ENCODE results near the gene ABCC3. TPM values are rescaled to one million over a fixed set of nuclear protein-coding genes. Genes with fewer than 3 reads are reported as not detected.

The ABCC3 gene
- total RNA-seq, 3 donors from 2014 or later = 166 to 453 (median 211) TPM

DNA sequence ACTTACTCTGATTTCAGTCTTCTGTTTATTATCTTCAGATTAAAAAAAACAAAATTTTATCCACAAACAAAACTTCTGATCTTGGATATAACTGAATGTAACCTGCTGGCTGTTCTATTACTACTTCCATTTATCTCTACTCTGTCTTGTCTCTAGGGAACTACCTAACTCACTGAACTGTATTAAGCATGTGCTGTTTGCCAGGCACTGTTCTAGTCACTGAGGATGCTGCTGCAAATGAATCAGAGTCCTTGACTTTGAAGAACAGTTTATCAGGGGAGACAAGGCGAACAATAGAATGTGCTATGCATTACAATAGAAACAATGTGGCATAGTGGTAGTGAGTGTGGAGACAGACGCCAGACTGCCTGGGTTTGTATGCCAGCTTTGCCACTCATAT is 75.3 kb downstream of the ABCC3 start:
- DNase-seq (no peak), ATAC-seq (no peak)
- intact Hi-C loops (cut with DNase I, micrococcal nuclease) = no loop called here
- no peaks in the 10 kb centered on the region for H3K9me3 ChIP-seq
- TF ChIP-seq CTCF (IDR thresholded peaks at IDR 0.05) = no peak
- peaks cover 23% of the 10 kb centered on the region for H3K4me1 ChIP-seq (ENCODE audit: low read depth)
- H3K36me3 ChIP-seq (ENCODE audit: low read depth) = no peaks in the 10 kb centered on the region
- no peak overlapping the region for H3K4me3 ChIP-seq

DNA sequence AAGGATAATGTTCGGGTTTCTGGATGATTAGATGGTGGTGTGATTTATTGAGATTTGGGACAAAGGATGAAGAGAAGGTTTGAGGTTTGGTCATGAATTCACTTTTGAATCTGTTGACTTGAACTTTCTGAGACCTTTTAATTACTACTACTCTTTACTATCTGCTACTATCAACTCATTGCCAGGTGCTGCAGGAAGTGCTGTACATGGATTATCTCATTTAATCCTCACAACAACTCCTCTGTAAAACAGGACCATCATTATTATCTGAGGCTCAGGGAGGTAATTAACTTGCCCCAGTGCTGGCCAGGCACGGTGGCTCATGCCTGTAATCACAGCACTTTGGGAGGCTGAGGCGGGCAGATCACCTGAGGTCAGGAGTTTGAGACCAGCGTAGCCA is 76.0 kb downstream of the ABCC3 start:
- H3K9me3 ChIP-seq = no peaks in the 10 kb centered on the region
- intact Hi-C loops (cut with DNase I, micrococcal nuclease) = no loop called here
- no peak overlapping the region for H3K4me3 ChIP-seq
- H3K4me1 ChIP-seq (ENCODE audit: low read depth) = peaks cover 19% of the 10 kb centered on the region
- TF ChIP-seq CTCF (IDR thresholded peaks at IDR 0.05) = no peak
- ATAC-seq = no peak
- H3K36me3 ChIP-seq (ENCODE audit: low read depth) = no peaks in the 10 kb centered on the region
- no peak for DNase-seq

DNA sequence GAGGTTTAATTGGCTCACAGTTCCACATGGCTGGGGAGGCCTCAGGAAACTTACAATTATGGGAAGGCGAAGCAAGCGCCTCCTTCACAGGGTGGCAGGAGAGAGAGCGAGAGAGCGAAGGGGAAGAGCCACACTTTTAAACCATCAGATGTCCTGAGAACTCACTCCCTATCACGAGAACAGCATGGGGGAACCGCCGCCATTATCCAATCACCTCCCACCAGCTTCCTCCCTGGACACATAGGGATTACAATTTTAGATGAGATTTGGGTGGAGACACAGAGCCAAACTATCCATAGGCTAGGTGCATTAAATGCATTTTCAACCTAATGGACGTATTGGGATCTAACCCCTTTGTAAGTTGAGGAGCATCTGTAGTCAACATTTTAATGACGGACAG is 78.0 kb downstream of the ABCC3 start:
- no peak for DNase-seq
- intact Hi-C loops (cut with DNase I, micrococcal nuclease) = no loop called here
- H3K36me3 ChIP-seq (ENCODE audit: low read depth) = no peaks in the 10 kb centered on the region
- no peaks in the 10 kb centered on the region for H3K9me3 ChIP-seq
- no peak overlapping the region for H3K4me3 ChIP-seq
- no peak for ATAC-seq
- peaks cover 12% of the 10 kb centered on the region for H3K4me1 ChIP-seq (ENCODE audit: low read depth)
- no peak for TF ChIP-seq CTCF (IDR thresholded peaks at IDR 0.05)

DNA sequence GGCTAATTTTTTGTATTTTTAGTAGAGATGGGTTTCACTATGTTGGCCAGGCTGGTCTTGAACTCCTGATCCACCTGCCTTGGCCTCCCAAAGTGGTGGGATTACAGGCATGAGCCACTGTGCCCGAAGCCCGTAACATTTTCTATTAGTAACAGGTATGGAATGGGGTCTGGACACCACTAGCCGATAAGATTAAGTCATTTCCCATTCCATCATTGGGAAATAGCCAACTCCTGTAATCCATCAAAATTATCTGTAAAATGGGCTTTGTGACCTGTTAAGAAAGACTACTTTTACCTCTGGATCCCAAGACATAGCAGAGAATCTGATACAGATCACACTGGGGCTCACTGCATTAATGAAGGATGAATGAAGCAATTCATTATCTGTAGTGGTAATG is 80.8 kb downstream of the ABCC3 start:
- intact Hi-C loops (cut with DNase I, micrococcal nuclease) = no loop called here
- no peak for ATAC-seq
- no peaks in the 10 kb centered on the region for H3K4me1 ChIP-seq (ENCODE audit: low read depth)
- no peak overlapping the region for H3K4me3 ChIP-seq
- TF ChIP-seq CTCF (IDR thresholded peaks at IDR 0.05) = no peak
- no peaks in the 10 kb centered on the region for H3K9me3 ChIP-seq
- DNase-seq = no peak
- H3K36me3 ChIP-seq (ENCODE audit: low read depth) = no peaks in the 10 kb centered on the region

DNA sequence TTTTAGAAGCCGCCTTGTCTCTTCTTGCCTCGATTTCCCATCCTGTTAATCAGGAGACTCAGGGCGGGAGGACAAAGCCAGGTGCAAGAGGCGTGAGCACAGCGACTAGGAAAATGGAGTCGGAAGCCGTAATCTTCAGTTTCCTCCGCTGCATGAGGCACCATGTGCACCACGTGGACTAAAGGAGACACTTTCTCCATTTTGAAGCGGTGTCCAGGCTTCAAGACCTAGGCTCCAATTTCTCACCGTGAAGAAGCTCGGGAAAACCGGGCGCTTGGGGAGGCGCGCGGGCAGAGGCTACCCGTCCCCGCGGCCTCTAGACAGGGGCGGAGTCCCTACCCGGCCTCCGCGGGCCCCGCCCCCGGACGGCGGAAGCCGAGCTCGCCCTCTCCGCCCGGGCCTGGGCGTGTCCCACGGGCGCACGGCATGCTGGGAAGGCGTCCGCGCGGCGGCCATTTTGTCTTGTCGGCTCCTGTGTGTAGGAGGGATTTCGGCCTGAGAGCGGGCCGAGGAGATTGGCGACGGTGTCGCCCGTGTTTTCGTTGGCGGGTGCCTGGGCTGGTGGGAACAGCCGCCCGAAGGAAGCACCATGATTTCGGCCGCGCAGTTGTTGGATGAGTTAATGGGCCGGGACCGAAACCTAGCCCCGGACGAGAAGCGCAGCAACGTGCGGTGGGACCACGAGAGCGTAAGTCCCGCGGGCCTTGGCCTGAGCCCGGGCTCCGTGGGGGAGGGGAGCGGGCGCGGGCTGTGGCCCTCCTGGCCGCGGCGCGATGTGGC is 84.7 kb downstream of the ABCC3 start, which contains the start of gene LUC7L3:
Gene LUC7L3 (plus strand): TSS at position 460 of the 780 bp plus-strand sequence. CDS start 130 bp downstream, at position 590.
- intact Hi-C loops (cut with DNase I, micrococcal nuclease) = no loop called here
- H3K4me1 ChIP-seq (ENCODE audit: low read depth) = peaks cover 29% of the 10 kb centered on the region

More for the DNA sequence above, 84.7 kb downstream of the ABCC3 start, which contains the start of gene LUC7L3:
- Histone ChIP-seq H3K9me3 (no peaks in the 10 kb centered on the region), H3K36me3 (ENCODE audit: low read depth) (no peaks in the 10 kb centered on the region), H3K4me3 (peak within 1 kb of the TSS; percentile 88)
- ATAC-seq (peak; percentile 98), DNase-seq (peak; percentile 95 to 97 (median 96))
- no peak for TF ChIP-seq CTCF (IDR thresholded peaks at IDR 0.05)

Measured in mucosa of descending colon (tissue), 3 donors.